HUES6 (cell line): Measurements from ENCODE around the gene UBN1.

Experiments
- H3K27ac ChIP-seq: 2 replicates; pipeline ENCODE4 v1.7.0; 2013; ENCODE audit warnings: low read depth, mild to moderate bottlenecking, low read length, inconsistent platforms
- H3K27me3 ChIP-seq: 2 replicates; pipeline ENCODE4 v1.6.1; 2013; ENCODE audit warnings: low read length; ENCODE audit not compliant: control insufficient read depth, insufficient read depth
- H3K36me3 ChIP-seq: 2 replicates; pipeline ENCODE4 v1.6.1; 2013; ENCODE audit warnings: low read length; ENCODE audit not compliant: control insufficient read depth, insufficient read depth
- H3K4me1 ChIP-seq: 2 replicates; pipeline ENCODE4 v1.6.1; 2013; ENCODE audit warnings: low read length; ENCODE audit not compliant: control insufficient read depth, insufficient read depth
- H3K4me3 ChIP-seq: 2 replicates; pipeline ENCODE4 v1.5.1; 2013; ENCODE audit warnings: low read depth, low read length
- H3K9ac ChIP-seq: one replicate; pipeline ENCODE4 v1.6.1; 2013; ENCODE audit warnings: mild to moderate bottlenecking, low read length
- H3K9me3 ChIP-seq: 2 replicates; pipeline ENCODE4 v1.6.1; 2013; ENCODE audit warnings: low read depth, low read length; ENCODE audit not compliant: control insufficient read depth, insufficient read depth

UBN1 gene

GRCh38 chr16:4864728-4865127 is 17.4 kb downstream of the UBN1 start:
- no peaks in the 10 kb centered on the region for H3K9me3 ChIP-seq
- H3K4me1 ChIP-seq, result no peaks in the 10 kb centered on the region
- H3K27me3 ChIP-seq, result no peaks in the 10 kb centered on the region
- H3K36me3 ChIP-seq, result peaks cover 67% of the 10 kb centered on the region
- H3K9ac ChIP-seq, result no peak overlapping the region
- H3K4me3 ChIP-seq, result no peak overlapping the region
- H3K27ac ChIP-seq, result no peak overlapping the region

GRCh38 chr16:4865231-4865860 is 18.1 kb downstream of the UBN1 start:
- no peaks in the 10 kb centered on the region for H3K9me3 ChIP-seq
- H3K9ac ChIP-seq, result no peak overlapping the region
- H3K4me1 ChIP-seq, result no peaks in the 10 kb centered on the region
- H3K27ac ChIP-seq, result no peak overlapping the region
- peaks cover 67% of the 10 kb centered on the region for H3K36me3 ChIP-seq
- H3K27me3 ChIP-seq, result no peaks in the 10 kb centered on the region
- no peak overlapping the region for H3K4me3 ChIP-seq

- H3K9me3 ChIP-seq, result no peaks in the 10 kb centered on the region
- H3K36me3 ChIP-seq, result peaks cover 65% of the 10 kb centered on the region
- H3K4me1 ChIP-seq, result no peaks in the 10 kb centered on the region
- H3K27ac ChIP-seq, result no peak overlapping the region
- no peaks in the 10 kb centered on the region for H3K27me3 ChIP-seq
- H3K9ac ChIP-seq, result no peak overlapping the region
- no peak overlapping the region for H3K4me3 ChIP-seq
These were observed 19.3 kb downstream of the UBN1 start for GRCh38 chr16:4866586-4866985.

DNA sequence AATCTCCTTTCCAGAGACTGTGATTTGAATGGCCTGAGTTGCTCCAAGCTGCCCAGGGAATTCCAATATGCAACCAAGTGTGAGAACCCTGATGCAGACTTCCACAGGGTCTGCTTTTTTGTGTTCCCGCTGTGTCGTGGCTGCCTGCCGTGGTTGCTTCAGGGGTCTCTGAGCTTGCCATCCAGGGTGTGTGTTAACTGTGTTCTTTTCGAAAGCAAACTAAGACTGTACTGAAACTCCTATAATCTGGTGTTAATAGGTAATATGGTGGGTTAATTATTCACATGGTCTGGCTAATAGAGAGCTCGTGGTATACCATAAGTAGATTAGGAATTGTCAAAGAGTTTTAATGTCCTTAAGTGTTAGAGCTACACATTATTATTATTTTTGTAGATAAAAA is 20.7 kb downstream of the UBN1 start:
- H3K9me3 ChIP-seq, result no peaks in the 10 kb centered on the region
- no peak overlapping the region for H3K4me3 ChIP-seq
- no peaks in the 10 kb centered on the region for H3K4me1 ChIP-seq
- no peak overlapping the region for H3K27ac ChIP-seq
- peaks cover 63% of the 10 kb centered on the region for H3K36me3 ChIP-seq
- no peak overlapping the region for H3K9ac ChIP-seq
- no peaks in the 10 kb centered on the region for H3K27me3 ChIP-seq

DNA sequence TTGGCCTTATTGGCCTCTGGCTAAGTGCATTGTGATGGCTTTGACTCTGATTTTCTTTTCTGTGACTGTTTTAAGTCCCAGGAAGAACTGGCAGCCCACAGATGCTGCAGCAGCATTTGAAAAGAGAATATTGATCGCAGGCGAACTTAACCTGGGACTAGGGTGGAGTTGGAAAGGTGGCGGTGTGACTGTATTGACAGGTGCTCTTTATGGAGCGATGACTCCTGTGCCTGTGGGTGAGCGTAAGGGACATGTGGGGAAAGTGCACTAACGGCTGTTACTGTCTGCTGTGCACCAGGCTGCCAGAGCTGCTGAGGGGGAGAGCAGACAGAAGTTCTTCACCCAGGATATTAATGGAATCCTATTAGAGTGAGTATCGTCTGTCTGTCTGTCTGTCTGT is 21.3 kb downstream of the UBN1 start:
- Histone ChIP-seq H3K27ac (no peak overlapping the region), H3K36me3 (peaks cover 65% of the 10 kb centered on the region), H3K27me3 (no peaks in the 10 kb centered on the region), H3K9me3 (no peaks in the 10 kb centered on the region), H3K4me3 (no peak overlapping the region), H3K4me1 (no peaks in the 10 kb centered on the region), H3K9ac (no peak overlapping the region)

GRCh38 chr16:4869147-4869805 is 22.0 kb downstream of the UBN1 start:
- Histone ChIP-seq H3K36me3 (peaks cover 67% of the 10 kb centered on the region), H3K9ac (no peak overlapping the region)

DNA sequence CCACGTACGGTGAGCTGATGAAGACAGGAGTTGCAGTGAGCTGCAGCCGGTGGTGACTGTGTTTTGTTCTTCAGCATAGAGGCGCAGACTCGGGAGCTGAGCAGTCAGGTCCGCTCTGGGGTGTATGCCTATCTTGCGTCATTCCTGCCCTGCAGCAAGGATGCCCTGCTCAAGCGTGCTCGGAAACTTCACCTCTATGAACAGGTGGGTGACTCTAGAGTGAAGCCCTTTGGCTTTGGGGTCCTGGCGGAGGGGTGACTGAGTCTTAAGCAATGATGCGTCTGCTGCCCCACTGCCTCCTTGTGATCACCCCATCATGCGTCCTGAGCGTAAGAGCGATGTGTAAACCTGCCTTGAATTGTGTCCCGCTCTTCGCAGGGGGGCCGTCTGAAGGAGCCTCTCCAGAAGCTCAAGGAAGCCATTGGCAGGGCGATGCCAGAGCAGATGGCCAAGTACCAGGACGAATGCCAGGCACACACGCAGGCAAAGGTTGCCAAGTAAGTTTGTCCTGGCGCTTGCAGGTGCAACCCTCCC is 22.9 kb downstream of the UBN1 start:
- Histone ChIP-seq H3K9me3 (no peaks in the 10 kb centered on the region), H3K27ac (no peak overlapping the region), H3K27me3 (no peaks in the 10 kb centered on the region), H3K9ac (no peak overlapping the region), H3K4me1 (no peaks in the 10 kb centered on the region), H3K4me3 (no peak overlapping the region), H3K36me3 (peaks cover 74% of the 10 kb centered on the region)

More at GRCh38 chr16:4869147-4869805, 22.0 kb downstream of the UBN1 start:
- Histone ChIP-seq H3K27ac (no peak overlapping the region), H3K27me3 (no peaks in the 10 kb centered on the region), H3K4me1 (no peaks in the 10 kb centered on the region), H3K9me3 (no peaks in the 10 kb centered on the region), H3K4me3 (no peak overlapping the region)

GRCh38 chr16:4871071-4871470 is 23.8 kb downstream of the UBN1 start:
- Histone ChIP-seq H3K9me3 (no peaks in the 10 kb centered on the region), H3K9ac (no peak overlapping the region), H3K4me3 (no peak overlapping the region), H3K27ac (no peak overlapping the region), H3K27me3 (no peaks in the 10 kb centered on the region), H3K4me1 (no peaks in the 10 kb centered on the region), H3K36me3 (peaks cover 80% of the 10 kb centered on the region)

- H3K4me1 ChIP-seq, result no peaks in the 10 kb centered on the region
- no peaks in the 10 kb centered on the region for H3K9me3 ChIP-seq
- H3K36me3 ChIP-seq, result peaks cover 92% of the 10 kb centered on the region
- H3K27ac ChIP-seq, result no peak overlapping the region
- H3K4me3 ChIP-seq, result no peak overlapping the region
- no peak overlapping the region for H3K9ac ChIP-seq
- H3K27me3 ChIP-seq, result no peaks in the 10 kb centered on the region
These were observed 25.8 kb downstream of the UBN1 start for GRCh38 chr16:4873091-4873490.

- peaks cover 92% of the 10 kb centered on the region for H3K36me3 ChIP-seq
- no peak overlapping the region for H3K4me3 ChIP-seq
- no peaks in the 10 kb centered on the region for H3K4me1 ChIP-seq
- H3K27me3 ChIP-seq, result no peaks in the 10 kb centered on the region
- no peak overlapping the region for H3K27ac ChIP-seq
- no peaks in the 10 kb centered on the region for H3K9me3 ChIP-seq
- no peak overlapping the region for H3K9ac ChIP-seq
These were observed 27.4 kb downstream of the UBN1 start for GRCh38 chr16:4874666-4875065.

- no peaks in the 10 kb centered on the region for H3K9me3 ChIP-seq
- H3K4me1 ChIP-seq, result no peaks in the 10 kb centered on the region
- H3K36me3 ChIP-seq, result peaks cover 94% of the 10 kb centered on the region
- H3K27me3 ChIP-seq, result no peaks in the 10 kb centered on the region
- H3K27ac ChIP-seq, result no peak overlapping the region
- H3K9ac ChIP-seq, result no peak overlapping the region
- H3K4me3 ChIP-seq, result no peak overlapping the region
These were observed 29.5 kb downstream of the UBN1 start for GRCh38 chr16:4876646-4877379.
